GM21360 (cell line): ENCODE measurements around the gene AKAP6.
A peak's percentile ranks its signal among the peaks of the same experiment; 100 is the strongest.

ENCODE experiments used
- ATAC-seq: cut with Tn5 transposase; IDR thresholded peaks from one replicate; pipeline ENCODE4 v1.9.1; 2021; ENCODE audit warnings: mild to moderate bottlenecking, moderate library complexity; ENCODE audit not compliant: unreplicated experiment

AKAP6 gene

GRCh38 chr14:32650030-32650429 lies 320.9 kb downstream of the AKAP6 start:
- no peak for ATAC-seq

- no peak for ATAC-seq
Observed at GRCh38 chr14:32650665-32651064, 321.6 kb downstream of the AKAP6 start.

GRCh38 chr14:32654106-32654505 lies 325.0 kb downstream of the AKAP6 start:
- ATAC-seq = no peak

- ATAC-seq = no peak
Observed at GRCh38 chr14:32656601-32657000, 327.5 kb downstream of the AKAP6 start.

GRCh38 chr14:32657081-32657480 lies 328.0 kb downstream of the AKAP6 start:
- peak; percentile 67 for ATAC-seq

- no peak for ATAC-seq
Observed at GRCh38 chr14:32661216-32661615, 332.1 kb downstream of the AKAP6 start.

GRCh38 chr14:32662211-32662610 lies 333.1 kb downstream of the AKAP6 start:
- no peak for ATAC-seq

GRCh38 chr14:32666308-32666707 lies 337.2 kb downstream of the AKAP6 start:
- no peak for ATAC-seq

- ATAC-seq = no peak
Observed at GRCh38 chr14:32667287-32667686, 338.2 kb downstream of the AKAP6 start.

GRCh38 chr14:32667791-32668190 lies 338.7 kb downstream of the AKAP6 start:
- no peak for ATAC-seq

GRCh38 chr14:32669391-32669790 lies 340.3 kb downstream of the AKAP6 start:
- no peak for ATAC-seq

- ATAC-seq = no peak
Observed at GRCh38 chr14:32675433-32675832, 346.3 kb downstream of the AKAP6 start.

- no peak for ATAC-seq
Observed at GRCh38 chr14:32677129-32677780, 348.2 kb downstream of the AKAP6 start.

- ATAC-seq = no peak
Observed at GRCh38 chr14:32678088-32678487, 349.0 kb downstream of the AKAP6 start.

- ATAC-seq = no peak
Observed at GRCh38 chr14:32679927-32680612, 351.0 kb downstream of the AKAP6 start.

- ATAC-seq = no peak
Observed at GRCh38 chr14:32681598-32681997, 352.5 kb downstream of the AKAP6 start.

GRCh38 chr14:32682214-32682613 lies 353.1 kb downstream of the AKAP6 start:
- no peak for ATAC-seq

- ATAC-seq = no peak
Observed at GRCh38 chr14:32683679-32684078, 354.6 kb downstream of the AKAP6 start.

GRCh38 chr14:32688941-32689340 lies 359.8 kb downstream of the AKAP6 start:
- no peak for ATAC-seq

- ATAC-seq = no peak
Observed at GRCh38 chr14:32692441-32692840, 363.3 kb downstream of the AKAP6 start.

GRCh38 chr14:32693114-32693513 lies 364.0 kb downstream of the AKAP6 start:
- ATAC-seq = no peak

- no peak for ATAC-seq
Observed at GRCh38 chr14:32694795-32695449, 365.8 kb downstream of the AKAP6 start.
